ENCODE measurements around the gene SPIB.
A peak's percentile ranks its signal among the peaks of the same experiment; 100 is the strongest.

Gene SPIB

GRCh38 chr19:50406829-50407228 lies 11.9 kb upstream of the SPIB start:
- Mint-ChIP-seq H3K27me3 (ENCODE audit: low read depth, poor library complexity) (peaks cover 3% of the 10 kb centered on the region), H3K27ac (no peak overlapping the region), H3K36me3 (ENCODE audit: low read depth) (peaks cover 45% of the 10 kb centered on the region), H3K4me1 (no peaks in the 10 kb centered on the region), H3K4me3 (no peak overlapping the region), H3K9me3 (no peaks in the 10 kb centered on the region)
- no peak for DNase-seq
- no peak for TF ChIP-seq CTCF (IDR thresholded peaks at IDR 0.05)

- peaks cover 3% of the 10 kb centered on the region for H3K27me3 Mint-ChIP-seq (ENCODE audit: low read depth, poor library complexity)
- no peak overlapping the region for H3K4me3 Mint-ChIP-seq
- no peak overlapping the region for H3K27ac Mint-ChIP-seq
- peaks cover 50% of the 10 kb centered on the region for H3K36me3 Mint-ChIP-seq (ENCODE audit: low read depth)
- no peak for DNase-seq
- peaks cover 1% of the 10 kb centered on the region for H3K4me1 Mint-ChIP-seq
- TF ChIP-seq CTCF (IDR thresholded peaks at IDR 0.05) = no peak
- H3K9me3 Mint-ChIP-seq = no peaks in the 10 kb centered on the region
Measured at GRCh38 chr19:50409347-50409746, 9.4 kb upstream of the SPIB start.

- Mint-ChIP-seq H3K27ac (no peak overlapping the region), H3K4me3 (no peak overlapping the region), H3K36me3 (ENCODE audit: low read depth) (peaks cover 54% of the 10 kb centered on the region), H3K4me1 (peaks cover 6% of the 10 kb centered on the region), H3K27me3 (ENCODE audit: low read depth, poor library complexity) (peaks cover 3% of the 10 kb centered on the region), H3K9me3 (no peaks in the 10 kb centered on the region)
- no peak for TF ChIP-seq CTCF (IDR thresholded peaks at IDR 0.05)
- no peak for DNase-seq
Measured at GRCh38 chr19:50410109-50410508, 8.6 kb upstream of the SPIB start.

GRCh38 chr19:50412419-50412818 lies 6.3 kb upstream of the SPIB start:
- Mint-ChIP-seq H3K27me3 (ENCODE audit: low read depth, poor library complexity) (peaks cover 3% of the 10 kb centered on the region), H3K9me3 (no peaks in the 10 kb centered on the region), H3K27ac (peak overlapping the region; percentile 53), H3K4me3 (no peak overlapping the region), H3K4me1 (peaks cover 6% of the 10 kb centered on the region), H3K36me3 (ENCODE audit: low read depth) (peaks cover 42% of the 10 kb centered on the region)
- TF ChIP-seq CTCF (IDR thresholded peaks at IDR 0.05) = no peak
- DNase-seq = no peak

- H3K4me1 Mint-ChIP-seq = peaks cover 6% of the 10 kb centered on the region
- DNase-seq = no peak
- H3K4me3 Mint-ChIP-seq = no peak overlapping the region
- H3K27me3 Mint-ChIP-seq (ENCODE audit: low read depth, poor library complexity) = peaks cover 6% of the 10 kb centered on the region
- H3K9me3 Mint-ChIP-seq = no peaks in the 10 kb centered on the region
- peaks cover 42% of the 10 kb centered on the region for H3K36me3 Mint-ChIP-seq (ENCODE audit: low read depth)
- no peak for TF ChIP-seq CTCF (IDR thresholded peaks at IDR 0.05)
- H3K27ac Mint-ChIP-seq = no peak overlapping the region
Measured at GRCh38 chr19:50413096-50413495, 5.6 kb upstream of the SPIB start.

- Mint-ChIP-seq H3K9me3 (no peaks in the 10 kb centered on the region), H3K4me1 (peaks cover 9% of the 10 kb centered on the region), H3K27ac (no peak overlapping the region), H3K4me3 (no peak overlapping the region), H3K36me3 (ENCODE audit: low read depth) (peaks cover 41% of the 10 kb centered on the region), H3K27me3 (ENCODE audit: low read depth, poor library complexity) (peaks cover 11% of the 10 kb centered on the region)
- DNase-seq = no peak
- no peak for TF ChIP-seq CTCF (IDR thresholded peaks at IDR 0.05)
Measured at GRCh38 chr19:50413531-50413930, 5.2 kb upstream of the SPIB start.
